T-cell (primary cell): ENCODE data around the gene THEM4. TPM values are rescaled to one million over a fixed set of nuclear protein-coding genes. Genes with fewer than 3 reads are reported as not detected.
A peak's percentile ranks its signal among the peaks of the same experiment; 100 is the strongest.
"Not testable (repeated sequence)": the region's sequence is repeated elsewhere in the genome, so short reads cannot be mapped to it uniquely, and the experiment has no call there.

ENCODE experiments used
- ATAC-seq, 4 experiments: fragments of 200-7000 bp in 3 of 4; fragments of 150-1000 bp in 1 of 4; cut with Tn5 transposase; replicated peaks in 1 of 4; 1 replicate in 3 of 4; 2 replicates in 1 of 4; pipeline ENCODE4 v1.10.0; 2021; ENCODE audit warnings: moderate library complexity in 3 of 4, mild to moderate bottlenecking in 2 of 4, moderate number of reproducible peaks in 1 of 4
- CTCF ChIA-PET, 2 donors: fragments of 300-600 bp; sonication (Branson Sonifier 250); formaldehyde crosslinking; loops; one replicate each; lab custom pipeline; 2022; ENCODE audit warnings: antibody characterized with exemption in 2 of 2; lab: Charles Lee
- POLR2A ChIA-PET, 2 donors: fragments of 300-600 bp; sonication (Branson Sonifier 250); formaldehyde crosslinking; loops; one replicate each; lab custom pipeline; 2022; ENCODE audit warnings: antibody characterized with exemption in 2 of 2; lab: Charles Lee
- DNase-seq, 35 experiments: peaks; one replicate each; pipeline versions ENCODE4 v3.0.0 to v3.0.0-alpha.2; 2013 to 2023
- H3K27ac ChIP-seq: one replicate; pipeline ENCODE4 v1.5.1; 2013; ENCODE audit warnings: low read length
- H3K27me3 ChIP-seq, 2 experiments: replicated peaks in 1 of 2; 1 replicate in 1 of 2; 2 replicates in 1 of 2; pipeline versions ENCODE4 v1.6.1 to v1.7.0; 2013; ENCODE audit warnings: low read length in 1 of 2, mixed read lengths in 1 of 2; ENCODE audit not compliant: control insufficient read depth in 2 of 2, insufficient read depth in 2 of 2; ENCODE audit errors: extremely low read depth in 1 of 2
- H3K36me3 ChIP-seq, 2 donors: 1 replicate in 1 of 2; 2 replicates in 1 of 2; pipeline versions ENCODE4 v1.6.1 to v1.7.0; 2013; ENCODE audit warnings: low read length in 1 of 2; ENCODE audit not compliant: control insufficient read depth in 2 of 2, insufficient read depth in 1 of 2; ENCODE audit errors: extremely low read depth in 1 of 2
- H3K4me1 ChIP-seq, 2 experiments: 1 replicate in 1 of 2; 2 replicates in 1 of 2; pipeline versions ENCODE4 v1.6.1 to v1.7.0; 2013; ENCODE audit warnings: low read length in 2 of 2, mixed read lengths in 1 of 2; ENCODE audit not compliant: insufficient read depth in 2 of 2, control insufficient read depth in 1 of 2; ENCODE audit errors: extremely low read depth in 1 of 2
- H3K4me3 ChIP-seq, 2 donors: 1 replicate in 1 of 2; 2 replicates in 1 of 2; pipeline versions ENCODE4 v1.5.1 to v1.7.0; 2013; ENCODE audit warnings: mild to moderate bottlenecking in 2 of 2, low read length in 1 of 2, moderate library complexity in 1 of 2; ENCODE audit not compliant: control insufficient read depth in 1 of 2; ENCODE audit errors: extremely low read depth in 1 of 2
- H3K9me3 ChIP-seq: 2 replicates; pipeline ENCODE4 v1.7.0; 2013
- H3K27ac Mint-ChIP-seq, 2 donors: one replicate each; pipeline ENCODE4 v1.8.0; 2020 to 2021; ENCODE audit warnings: mild to moderate bottlenecking in 2 of 2, mixed read lengths in 2 of 2
- H3K27me3 Mint-ChIP-seq, 2 donors: one replicate each; pipeline ENCODE4 v1.8.0; 2021 to 2022; ENCODE audit warnings: mixed read lengths in 2 of 2
- H3K36me3 Mint-ChIP-seq: one replicate; pipeline ENCODE4 v1.8.0; 2021; ENCODE audit warnings: mixed read lengths
- H3K4me1 Mint-ChIP-seq, 3 donors: one replicate each; pipeline ENCODE4 v1.8.0; 2020 to 2022; ENCODE audit warnings: mixed read lengths in 3 of 3, mild to moderate bottlenecking in 1 of 3
- H3K4me3 Mint-ChIP-seq, 3 donors: one replicate each; pipeline ENCODE4 v1.8.0; 2020 to 2022; ENCODE audit warnings: mild to moderate bottlenecking in 3 of 3, mixed read lengths in 3 of 3, moderate library complexity in 3 of 3
- H3K9me3 Mint-ChIP-seq, 3 donors: one replicate each; pipeline ENCODE4 v1.8.0; 2020 to 2022; ENCODE audit warnings: mixed read lengths in 3 of 3
- WGBS: methylation state at CpG from one replicate; pipeline ENCODE4 v1.1.5; 2013; ENCODE audit warnings: missing lambda C conversion rate; ENCODE audit not compliant: insufficient coverage; 5-methylcytosine and 5-hydroxymethylcytosine counted together
- total RNA-seq, 35 experiments: library from RNA in 6 of 35; stranded (reverse) in 6 of 35; fragments of 120-200 nt in 1 of 35; gene quantifications; one replicate each; pipeline versions ENCODE4 v1.2.1 to v1.2.4 and lab custom pipeline; 2013 to 2026

Gene THEM4
- total RNA-seq, 5 donors from 2014 or later (not counting 1 experiment from before 2014, with no cell fraction given) = 48.2 to 119 (median 97.6) TPM

DNA sequence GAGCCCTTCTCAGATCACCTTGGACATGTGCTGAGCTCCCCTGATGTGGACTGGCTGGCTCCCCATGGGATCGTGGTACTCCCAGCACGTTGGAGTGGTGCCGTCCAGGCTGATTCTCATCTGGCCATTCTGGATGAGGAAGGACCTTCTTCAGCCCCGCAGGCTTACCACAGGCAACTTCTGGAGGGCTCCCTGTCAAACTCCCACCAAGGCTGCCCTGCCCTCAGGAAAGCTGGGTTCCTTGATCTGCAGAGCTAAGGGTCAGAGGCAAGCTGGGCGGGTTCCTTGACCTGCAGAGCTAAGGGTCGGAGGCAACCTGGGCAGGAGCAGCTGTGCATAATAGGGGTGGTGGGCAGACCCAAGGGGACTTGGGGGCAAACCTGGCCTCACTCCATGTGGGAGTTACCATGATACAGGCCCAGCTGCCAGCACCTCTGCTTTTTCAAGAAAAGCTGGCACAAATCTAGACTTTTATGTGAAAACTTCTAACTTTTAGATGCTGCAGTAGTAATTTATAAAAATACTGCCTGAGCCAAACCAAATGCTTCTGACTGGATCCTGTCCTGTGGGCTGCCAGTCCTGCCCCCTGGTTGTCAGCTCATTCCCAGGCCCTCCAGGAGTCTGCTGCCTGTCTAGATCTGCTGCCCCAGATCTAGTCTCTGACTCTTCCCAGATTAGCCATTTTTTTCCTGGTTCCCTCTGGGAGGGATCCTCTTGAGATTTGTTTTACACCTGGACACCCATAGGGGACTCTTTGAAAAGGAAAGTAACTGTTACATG is 50.2 kb downstream of the THEM4 start:
- ATAC-seq (no peak), DNase-seq (no peak)
- 83% methylated on average over 6 of the region's 6 CpGs for WGBS
- Histone ChIP-seq H3K9me3 (no peaks in the 10 kb centered on the region), H3K4me3 (no peak overlapping the region), H3K27ac (no peak overlapping the region), H3K36me3 (no peaks in the 10 kb centered on the region), H3K27me3 (peaks cover 0 to 5% of the 10 kb centered on the region in 2 experiments), H3K4me1 (no peaks in the 10 kb centered on the region)
- Mint-ChIP-seq H3K27me3 (no peaks in the 10 kb centered on the region), H3K9me3 (no peaks in the 10 kb centered on the region), H3K4me3 (no peak overlapping the region), H3K36me3 (peaks cover 3% of the 10 kb centered on the region), H3K4me1 (no peaks in the 10 kb centered on the region), H3K27ac (no peak overlapping the region)
- CTCF ChIA-PET = no interaction called here
- POLR2A ChIA-PET = no interaction called here

DNA sequence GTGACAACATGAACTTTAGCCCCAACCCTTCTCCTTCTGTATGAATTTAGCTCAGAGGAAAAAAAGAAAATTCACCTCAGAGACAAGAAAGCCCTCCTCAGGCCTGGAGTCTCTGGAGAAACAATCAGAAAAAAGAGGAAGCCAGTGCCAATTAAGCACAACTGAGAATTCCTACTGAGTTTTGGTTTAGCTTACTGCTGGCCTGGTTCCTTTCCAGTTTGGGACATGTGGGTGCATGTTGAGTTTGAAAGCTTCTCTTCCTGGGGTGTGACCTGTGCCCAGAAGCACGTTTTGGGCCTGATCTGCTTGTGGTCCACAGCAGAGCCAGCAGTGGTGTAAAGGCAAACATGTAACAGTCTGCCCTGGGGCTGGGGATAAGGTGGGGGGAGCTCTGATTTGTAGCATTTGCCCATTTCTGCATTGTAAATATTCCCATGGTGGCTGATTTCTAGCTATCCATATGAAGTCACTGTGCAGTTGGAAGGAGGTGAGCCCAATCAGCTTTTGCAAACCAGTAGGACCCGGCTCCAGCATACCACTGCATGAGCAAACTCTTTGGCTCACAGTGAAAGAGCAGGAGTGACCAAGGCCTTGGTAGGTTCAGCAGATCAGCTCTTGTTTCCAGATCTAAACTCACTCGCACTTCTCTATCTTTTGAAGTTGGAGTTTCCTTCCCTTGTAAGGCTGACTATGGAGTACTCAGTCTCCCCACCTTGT is 51.1 kb downstream of the THEM4 start:
- 77% methylated on average over 3 of the region's 3 CpGs for WGBS
- Mint-ChIP-seq H3K9me3 (no peaks in the 10 kb centered on the region), H3K27me3 (no peaks in the 10 kb centered on the region), H3K27ac (no peak overlapping the region), H3K4me1 (no peaks in the 10 kb centered on the region), H3K4me3 (no peak overlapping the region), H3K36me3 (peaks cover 3% of the 10 kb centered on the region)
- Histone ChIP-seq H3K27me3 (peaks cover 0 to 5% of the 10 kb centered on the region in 2 experiments), H3K4me1 (no peaks in the 10 kb centered on the region), H3K27ac (no peak overlapping the region), H3K9me3 (no peaks in the 10 kb centered on the region), H3K36me3 (no peaks in the 10 kb centered on the region), H3K4me3 (no peak overlapping the region)
- ChIA-PET POLR2A (interaction anchor here (0.6 kb wide), 3 partner anchors 107 to 629 kb away, joined by 3 to 5 read pairs (median 4); no protein-coding TSS in a partner anchor), CTCF (interaction anchor here in 1 of 2 donors (0.5 kb wide), 2 partner anchors 13 to 751 kb away, joined by 3 read pairs; no protein-coding TSS in a partner anchor)
- DNase-seq (no peak), ATAC-seq (no peak)

DNA sequence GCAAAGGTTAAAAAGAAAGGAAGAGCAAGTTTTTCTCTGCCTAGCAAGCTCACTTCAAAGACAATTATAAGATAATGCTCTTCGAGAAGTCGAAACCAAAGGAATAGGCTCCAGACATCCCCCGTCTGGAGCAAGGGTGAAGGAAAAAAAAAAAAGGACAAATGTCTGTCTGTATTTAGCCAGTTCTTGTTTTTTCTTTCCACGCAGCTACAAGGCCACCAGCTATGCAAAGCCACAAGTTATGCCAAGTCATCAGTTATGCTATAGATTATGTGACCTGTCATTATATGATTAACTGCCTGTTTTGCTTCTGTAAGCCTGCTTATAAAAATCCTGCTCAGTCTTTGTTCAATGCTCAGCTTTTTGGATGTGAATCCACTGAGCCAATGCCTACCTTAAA is 53.4 kb downstream of the THEM4 start:
- ChIA-PET CTCF (interaction anchor here in 1 of 2 donors (0.6 to 0.7 kb wide), 2 partner anchors 127 to 971 kb away, joined by 3 to 5 read pairs; no protein-coding TSS in a partner anchor), POLR2A (interaction anchor here in 1 of 2 donors (0.6 kb wide), 1 partner anchor 1802 kb away, joined by 3 read pairs; no protein-coding TSS in a partner anchor)
- H3K4me1 ChIP-seq = no peaks in the 10 kb centered on the region
- Mint-ChIP-seq H3K27ac (no peak overlapping the region), H3K27me3 (no peaks in the 10 kb centered on the region), H3K4me3 (no peak overlapping the region), H3K4me1 (no peaks in the 10 kb centered on the region), H3K9me3 (no peaks in the 10 kb centered on the region), H3K36me3 (peaks cover 5% of the 10 kb centered on the region)
- WGBS = no CpG with 5 or more reads among the region's 4 CpGs
- DNase-seq = no peak
- H3K9me3 ChIP-seq = no peaks in the 10 kb centered on the region
- no peaks in the 10 kb centered on the region for H3K36me3 ChIP-seq
- no peak overlapping the region for H3K27ac ChIP-seq
- no peak overlapping the region for H3K4me3 ChIP-seq
- ATAC-seq = no peak
- H3K27me3 ChIP-seq = peaks cover 0 to 5% of the 10 kb centered on the region in 2 experiments

DNA sequence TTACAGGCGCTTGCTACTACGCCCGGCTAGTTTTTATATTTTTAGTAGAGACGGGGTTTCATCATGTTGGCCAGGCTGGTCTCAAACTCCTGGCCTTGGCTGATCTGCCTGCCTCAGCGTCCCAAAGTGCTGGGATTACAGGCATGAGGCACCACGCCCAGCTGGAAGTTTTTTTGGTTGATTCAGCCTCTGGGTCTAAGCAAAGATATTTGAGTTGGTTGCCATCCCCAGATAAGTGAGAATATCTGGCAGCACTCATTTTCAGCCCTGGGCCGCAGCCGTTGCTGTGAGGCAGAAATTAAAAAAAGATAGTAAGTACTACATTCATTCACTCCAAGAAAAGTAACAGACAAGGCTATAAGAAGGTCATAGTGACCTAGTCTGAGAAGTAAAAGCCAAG is 53.8 kb downstream of the THEM4 start:
- H3K27ac ChIP-seq, H3K27me3 Mint-ChIP-seq, H3K36me3 ChIP-seq, H3K27ac Mint-ChIP-seq, H3K9me3 ChIP-seq, POLR2A ChIA-PET, H3K4me3 ChIP-seq, ATAC-seq, H3K4me1 ChIP-seq, H3K36me3 Mint-ChIP-seq, H3K9me3 Mint-ChIP-seq, DNase-seq, H3K4me3 Mint-ChIP-seq, H3K4me1 Mint-ChIP-seq, H3K27me3 ChIP-seq: not testable (repeated sequence)
- CTCF ChIA-PET = interaction anchor here in 1 of 2 donors (0.6 kb wide), 1 partner anchor 971 kb away, joined by 5 read pairs; no protein-coding TSS in a partner anchor
- WGBS = 93% methylated on average over 2 of the region's 8 CpGs

DNA sequence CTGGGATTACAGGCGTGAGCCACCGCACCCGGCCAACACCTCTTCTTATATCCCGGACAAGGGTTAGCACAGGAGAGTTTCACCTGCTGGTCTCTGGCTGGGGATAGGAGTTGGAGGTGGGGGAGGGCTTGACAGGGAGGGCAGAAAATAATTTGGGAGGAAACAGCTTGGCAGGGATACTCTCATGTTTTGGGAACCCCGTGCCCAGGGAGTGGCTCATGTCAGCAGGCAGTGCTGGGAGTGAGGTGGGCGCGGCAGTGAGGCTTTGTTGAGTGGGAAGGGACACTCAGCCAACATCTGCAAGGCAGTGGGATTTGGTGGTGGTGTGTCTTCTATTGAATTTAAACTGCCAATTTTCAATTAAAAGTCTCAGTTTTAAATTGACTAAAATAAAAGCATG is 54.7 kb downstream of the THEM4 start:
- Mint-ChIP-seq H3K27ac (no peak overlapping the region), H3K4me1 (no peaks in the 10 kb centered on the region), H3K36me3 (peaks cover 7% of the 10 kb centered on the region), H3K4me3 (no peak overlapping the region), H3K27me3 (no peaks in the 10 kb centered on the region), H3K9me3 (no peaks in the 10 kb centered on the region)
- ATAC-seq (no peak), DNase-seq (no peak)
- no peak overlapping the region for H3K4me3 ChIP-seq
- POLR2A ChIA-PET = no interaction called here
- no peaks in the 10 kb centered on the region for H3K9me3 ChIP-seq
- 88% methylated on average over 5 of the region's 7 CpGs for WGBS
- H3K27ac ChIP-seq = no peak overlapping the region
- CTCF ChIA-PET = no interaction called here
- H3K4me1 ChIP-seq = no peaks in the 10 kb centered on the region
- H3K36me3 ChIP-seq = peaks cover 0 to 4% of the 10 kb centered on the region in 2 donors
- H3K27me3 ChIP-seq = peaks cover 0 to 1% of the 10 kb centered on the region in 2 experiments

DNA sequence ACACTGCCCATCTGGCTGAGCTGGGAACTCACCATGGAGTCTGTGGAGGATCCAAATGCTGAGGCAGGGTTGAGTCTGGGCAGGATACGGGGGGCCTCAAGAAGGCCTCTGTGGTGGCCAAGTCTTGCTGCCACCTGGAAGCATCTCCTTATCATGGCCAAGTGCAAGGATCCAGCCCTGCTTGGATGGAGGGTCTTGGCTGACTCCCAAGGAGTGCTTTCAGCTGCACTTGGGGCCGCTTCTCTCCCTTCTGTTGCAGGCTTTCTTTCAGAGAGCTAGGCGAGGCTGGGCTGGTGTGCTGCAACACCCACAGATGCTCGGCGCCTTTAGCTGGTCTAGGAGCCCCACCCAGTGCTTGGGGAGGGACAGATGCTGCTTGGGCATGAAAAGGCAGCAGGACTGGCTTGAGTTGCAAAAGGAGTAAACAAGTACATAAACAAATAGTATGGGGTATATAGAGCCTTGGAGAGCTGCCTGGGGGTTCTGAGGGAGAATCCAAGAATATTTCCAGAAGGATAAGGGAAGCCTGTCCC is 55.8 kb downstream of the THEM4 start, which contains the start of gene THEM5:
Gene THEM5 (minus strand): TSS at position 302 of the 533 bp plus-strand sequence. CDS start 147 bp downstream, at position 155.
- peaks cover 0 to 7% of the 10 kb centered on the region in 2 experiments for H3K4me1 ChIP-seq
- H3K27ac ChIP-seq = no peak within 1 kb of the TSS
- DNase-seq = no peak
- WGBS = 69% methylated on average over 3 of the region's 5 CpGs
- peaks cover 0 to 6% (median 0%) of the 10 kb centered on the region in 3 donors for H3K4me1 Mint-ChIP-seq
- no peaks in the 10 kb centered on the region for H3K9me3 Mint-ChIP-seq
- H3K4me3 ChIP-seq = no peak within 1 kb of the TSS
- ChIA-PET POLR2A (interaction anchor here in 1 of 2 donors (0.5 kb wide), 1 partner anchor 91 kb away, joined by 4 read pairs; no protein-coding TSS in a partner anchor), CTCF (no interaction called here)
- no peaks in the 10 kb centered on the region for H3K27me3 Mint-ChIP-seq
- H3K9me3 ChIP-seq = no peaks in the 10 kb centered on the region
- H3K4me3 Mint-ChIP-seq = no peak within 1 kb of the TSS
- peaks cover 11% of the 10 kb centered on the region for H3K36me3 Mint-ChIP-seq
- H3K27me3 ChIP-seq = no peaks in the 10 kb centered on the region
- H3K27ac Mint-ChIP-seq = no peak within 1 kb of the TSS
- peaks cover 0 to 4% of the 10 kb centered on the region in 2 donors for H3K36me3 ChIP-seq
- ATAC-seq = peak in 1 of 4 experiments; percentile 37
